Erythroblast (primary cell): Measurements from ENCODE around the gene THOC1.

Experiments
- GATA1 ChIP-seq: IDR thresholded peaks from 2 replicates; pipeline ENCODE4 v1.6.1; 2011; ENCODE audit warnings: low read depth, mild to moderate bottlenecking, control low read depth, low read length, moderate library complexity
- POLR2A ChIP-seq: IDR thresholded peaks from 2 replicates; pipeline ENCODE4 v1.6.1; 2011; ENCODE audit warnings: mild to moderate bottlenecking, low read length

- TF ChIP-seq POLR2A: no peak
- no peak for TF ChIP-seq GATA1
Observed at GRCh38 chr18:275486-275885, 7.6 kb upstream of the THOC1 start.
